HG02943 (cell line): ENCODE measurements around the gene MPPED2.

ENCODE experiments used
- ATAC-seq: cut with Tn5 transposase; IDR thresholded peaks from one replicate; pipeline ENCODE4 v1.9.1; 2021; ENCODE audit warnings: mild to moderate bottlenecking, low read depth, moderate library complexity; ENCODE audit not compliant: unreplicated experiment

The MPPED2 gene

GRCh38 chr11:30458541-30458940, 127.6 kb downstream of the MPPED2 start:
- no peak for ATAC-seq

- no peak for ATAC-seq
These were observed 129.1 kb downstream of the MPPED2 start for GRCh38 chr11:30457087-30457486.

- ATAC-seq = no peak
These were observed 131.1 kb downstream of the MPPED2 start for GRCh38 chr11:30455025-30455424.

GRCh38 chr11:30454541-30454940, 131.6 kb downstream of the MPPED2 start:
- ATAC-seq = no peak

GRCh38 chr11:30454111-30454510, 132.0 kb downstream of the MPPED2 start:
- no peak for ATAC-seq

- ATAC-seq = no peak
These were observed 132.4 kb downstream of the MPPED2 start for GRCh38 chr11:30453705-30454104.

- no peak for ATAC-seq
These were observed 133.3 kb downstream of the MPPED2 start for GRCh38 chr11:30452842-30453241.

GRCh38 chr11:30452114-30452513, 134.0 kb downstream of the MPPED2 start:
- ATAC-seq = no peak

GRCh38 chr11:30451626-30452025, 134.5 kb downstream of the MPPED2 start:
- ATAC-seq = no peak

GRCh38 chr11:30451167-30451566, 135.0 kb downstream of the MPPED2 start:
- ATAC-seq = no peak

GRCh38 chr11:30447058-30447640, 139.0 kb downstream of the MPPED2 start:
- ATAC-seq = no peak

- ATAC-seq = no peak
These were observed 139.6 kb downstream of the MPPED2 start for GRCh38 chr11:30446520-30446919.

- ATAC-seq = no peak
These were observed 141.1 kb downstream of the MPPED2 start for GRCh38 chr11:30445056-30445455.

GRCh38 chr11:30440510-30440909, 145.6 kb downstream of the MPPED2 start:
- no peak for ATAC-seq

GRCh38 chr11:30436801-30437200, 149.4 kb downstream of the MPPED2 start:
- no peak for ATAC-seq

GRCh38 chr11:30435488-30435887, 150.7 kb downstream of the MPPED2 start:
- ATAC-seq = no peak

- no peak for ATAC-seq
These were observed 151.3 kb downstream of the MPPED2 start for GRCh38 chr11:30434901-30435300.

GRCh38 chr11:30433831-30434230, 152.3 kb downstream of the MPPED2 start:
- no peak for ATAC-seq

GRCh38 chr11:30432716-30433115, 153.4 kb downstream of the MPPED2 start:
- ATAC-seq = no peak

- no peak for ATAC-seq
These were observed 154.0 kb downstream of the MPPED2 start for GRCh38 chr11:30432178-30432577.

- no peak for ATAC-seq
These were observed 154.9 kb downstream of the MPPED2 start for GRCh38 chr11:30431127-30431814.

GRCh38 chr11:30429550-30429949, 156.6 kb downstream of the MPPED2 start:
- no peak for ATAC-seq
